Activated T-cell treated with anti-CD3 and anti-CD28 coated beads for 48 hours (primary cell): Measurements from ENCODE around the gene FNBP1L.

Source experiments
- DNase-seq: peaks from one replicate; pipeline ENCODE4 v3.0.0-alpha.2; 2020; ENCODE audit warnings: low read depth

Gene FNBP1L

DNA sequence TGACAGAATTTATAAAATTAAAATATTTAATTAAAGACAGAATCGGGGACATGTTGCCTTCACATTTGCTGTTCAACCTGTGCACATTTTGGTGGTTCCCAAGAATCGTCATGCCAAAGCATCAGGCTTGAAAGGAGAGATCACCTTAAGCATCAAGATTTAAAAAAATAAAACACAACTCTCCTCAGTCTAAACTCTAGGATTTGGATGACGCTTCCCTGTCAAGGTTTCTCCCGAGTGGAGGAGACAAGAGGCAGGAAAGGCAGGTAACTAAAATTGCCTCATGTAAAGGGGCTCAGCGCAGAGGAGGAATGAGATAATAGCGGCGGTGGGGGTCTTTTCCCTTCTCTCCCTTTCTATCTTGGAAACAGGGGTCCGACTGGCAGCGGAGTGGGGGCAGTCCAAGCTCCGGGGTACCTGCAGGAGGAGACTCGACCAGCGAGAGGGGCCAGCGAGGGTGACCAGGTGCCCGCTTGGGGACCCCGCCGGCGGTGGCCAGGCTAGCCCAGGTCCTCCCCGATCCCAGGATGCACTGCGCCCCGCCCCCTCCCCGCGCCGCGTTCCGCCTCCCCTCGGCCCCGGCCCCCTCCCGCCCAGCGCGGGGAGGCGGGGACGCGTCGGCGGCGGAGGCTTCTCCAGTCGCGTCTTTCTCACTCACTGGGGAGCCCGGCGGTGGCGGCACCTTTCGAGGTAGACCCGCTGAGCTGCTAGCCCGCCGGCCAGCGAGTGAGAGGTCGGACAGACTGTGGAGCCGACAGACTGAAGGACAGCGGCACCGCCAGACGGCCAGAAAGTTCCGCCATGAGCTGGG lies at the start of gene FNBP1L:
TSS of gene FNBP1L (plus strand) at position 638 of the 811 bp plus-strand sequence. CDS start at position 802, 164 bp downstream.
- peak; percentile 42 for DNase-seq

DNA sequence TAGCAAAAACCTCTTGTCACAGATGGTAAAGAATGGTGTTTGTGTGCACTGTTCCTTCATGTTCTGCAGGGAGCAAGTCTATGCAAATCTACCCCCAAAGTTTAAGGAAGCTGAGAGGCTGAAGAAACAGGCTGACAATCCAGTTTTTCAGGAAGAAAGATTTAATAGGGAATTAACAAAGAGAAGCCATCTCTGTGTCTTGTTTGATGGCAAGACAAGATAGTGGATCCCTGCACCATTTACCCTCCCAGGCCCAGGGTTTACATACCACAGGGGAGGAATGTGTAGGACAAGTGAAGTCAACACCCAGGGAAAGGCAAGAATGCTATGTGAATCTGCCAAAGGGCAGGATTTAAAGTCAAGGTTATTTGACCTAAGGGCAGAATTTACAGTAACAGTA lies 48.1 kb upstream of the FNBP1L start:
- DNase-seq: no peak

DNA sequence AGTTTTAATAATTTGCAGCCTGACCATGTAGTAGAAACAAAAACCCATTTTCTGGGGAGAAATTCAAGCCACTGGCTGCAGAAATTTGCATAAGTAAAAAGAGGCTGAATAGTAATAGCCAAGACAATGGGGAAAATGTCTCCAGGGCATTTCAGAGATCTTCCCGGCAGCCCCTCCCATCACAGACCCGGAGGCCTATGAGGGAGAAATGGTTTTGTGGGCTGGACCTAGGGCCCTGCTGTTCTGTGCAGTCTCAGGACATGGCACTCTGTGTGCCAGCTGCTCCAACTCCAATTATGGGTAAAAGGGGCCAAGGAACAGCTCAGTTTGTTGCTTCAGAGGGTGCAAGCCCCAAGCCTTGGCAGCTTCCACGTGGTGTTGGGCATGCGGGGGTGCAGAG lies 39.7 kb upstream of the FNBP1L start:
- DNase-seq: no peak

DNA sequence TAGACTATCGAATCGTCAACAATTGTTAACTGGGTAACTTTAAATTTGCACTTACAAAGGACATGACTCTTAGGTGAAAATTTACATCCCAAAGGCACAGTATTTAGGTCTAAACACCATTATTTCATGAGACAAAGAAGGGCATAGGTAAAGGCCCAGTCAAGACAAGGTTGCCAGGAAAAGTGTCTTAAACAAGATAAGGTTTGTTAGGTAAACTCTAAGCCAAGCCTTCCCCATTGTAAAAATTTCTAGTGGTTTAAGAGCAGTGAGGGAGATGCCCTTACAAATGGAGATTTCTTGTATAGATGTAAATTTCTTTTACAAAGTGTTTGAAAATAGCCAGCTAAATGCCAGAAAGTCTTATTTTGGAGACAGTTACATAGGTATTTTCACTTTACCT lies 36.9 kb upstream of the FNBP1L start:
- DNase-seq: no peak

DNA sequence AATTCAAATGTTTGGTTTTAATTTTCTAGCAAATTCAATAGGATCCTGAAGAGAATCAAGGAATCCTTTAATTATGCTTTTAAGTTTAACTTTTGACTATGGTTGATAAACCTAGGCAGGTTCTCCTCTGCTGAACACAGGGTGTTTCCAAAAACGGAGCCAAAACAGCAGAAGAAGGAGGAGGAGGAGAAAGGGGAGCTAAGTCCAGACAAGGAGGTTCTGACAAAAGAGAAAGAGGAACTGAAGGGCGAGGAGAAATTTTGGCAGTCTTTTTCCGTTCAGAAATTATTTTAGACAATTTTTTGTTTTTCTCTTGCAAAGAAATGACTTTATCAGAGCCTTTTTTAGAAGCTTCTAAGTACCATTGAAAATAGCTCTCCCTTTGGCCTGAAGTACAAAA lies 33.2 kb upstream of the FNBP1L start:
- DNase-seq: no peak

DNA sequence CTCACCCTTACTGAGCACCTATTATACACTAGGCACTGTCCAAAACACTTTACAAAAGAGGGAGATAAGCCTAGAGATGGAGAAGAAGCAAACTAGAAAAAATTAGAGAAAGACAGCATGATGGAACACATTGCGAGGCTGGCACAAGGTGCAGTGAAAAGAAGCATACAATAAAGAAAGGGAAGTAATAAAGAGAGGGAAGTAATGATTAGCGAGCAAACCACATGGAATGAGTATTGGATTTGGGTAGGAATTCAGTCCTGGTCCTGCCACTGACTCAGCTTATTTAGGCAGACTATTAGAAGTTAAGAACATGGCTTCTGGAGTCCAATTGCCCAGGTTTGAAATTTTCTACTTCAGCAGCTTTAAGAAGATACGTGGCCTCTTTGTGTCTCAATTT lies 32.6 kb upstream of the FNBP1L start:
- no peak for DNase-seq

DNA sequence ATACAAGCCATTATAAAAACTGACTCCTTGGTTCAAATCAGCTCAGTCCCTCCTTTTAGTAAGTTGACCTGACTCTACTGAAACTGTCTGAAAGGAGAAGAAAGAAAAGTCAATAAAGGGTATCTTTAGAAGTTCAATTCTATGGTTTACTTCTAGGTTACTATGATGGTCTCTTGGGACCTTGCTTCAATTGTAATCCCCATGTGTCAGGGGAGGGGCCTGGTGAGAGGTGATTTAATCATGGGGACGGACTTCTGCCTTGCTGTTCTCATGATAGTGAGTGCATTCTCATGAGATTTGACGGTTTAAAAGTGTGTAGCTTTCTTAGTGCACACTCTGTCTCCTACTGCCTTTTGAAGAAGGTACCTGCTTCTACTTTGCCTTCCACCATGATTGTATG lies 31.7 kb upstream of the FNBP1L start:
- no peak for DNase-seq

DNA sequence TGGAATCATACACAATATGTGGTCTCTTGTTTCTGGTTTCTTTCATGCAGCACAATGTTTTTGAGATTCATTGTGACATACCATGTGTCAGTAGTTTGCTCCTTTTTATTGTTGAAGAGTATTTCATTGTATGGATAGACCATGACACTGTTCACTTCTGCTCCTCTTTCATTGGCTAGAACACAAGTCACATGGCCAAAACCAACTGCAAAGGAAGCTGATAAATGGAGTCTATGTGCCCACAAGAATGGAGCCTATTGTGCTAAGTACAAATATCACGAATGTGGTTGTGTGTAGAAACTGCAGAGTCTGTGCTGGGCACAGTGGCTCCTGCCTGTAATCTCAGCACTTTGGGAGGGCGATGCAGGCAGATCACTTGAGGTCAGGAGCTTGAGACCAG lies 28.6 kb upstream of the FNBP1L start:
- no peak for DNase-seq

DNA sequence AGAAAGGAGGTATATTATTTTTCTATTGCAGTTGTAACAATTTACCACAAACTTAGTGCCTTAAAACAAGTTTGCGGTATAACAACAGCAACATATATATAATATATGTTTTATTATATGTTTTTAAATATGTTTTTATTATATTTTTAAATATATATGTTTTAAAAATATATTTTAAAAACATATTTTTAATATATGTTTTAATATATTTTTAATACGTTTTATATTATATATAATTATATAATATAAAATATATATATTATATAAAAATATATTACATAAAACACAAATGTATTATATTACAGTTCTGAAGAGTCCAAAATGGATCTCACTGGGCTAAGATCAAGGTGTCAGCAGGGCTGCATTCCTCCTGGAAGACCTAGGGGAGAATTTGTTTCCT lies 27.5 kb upstream of the FNBP1L start:
- no peak for DNase-seq

DNA sequence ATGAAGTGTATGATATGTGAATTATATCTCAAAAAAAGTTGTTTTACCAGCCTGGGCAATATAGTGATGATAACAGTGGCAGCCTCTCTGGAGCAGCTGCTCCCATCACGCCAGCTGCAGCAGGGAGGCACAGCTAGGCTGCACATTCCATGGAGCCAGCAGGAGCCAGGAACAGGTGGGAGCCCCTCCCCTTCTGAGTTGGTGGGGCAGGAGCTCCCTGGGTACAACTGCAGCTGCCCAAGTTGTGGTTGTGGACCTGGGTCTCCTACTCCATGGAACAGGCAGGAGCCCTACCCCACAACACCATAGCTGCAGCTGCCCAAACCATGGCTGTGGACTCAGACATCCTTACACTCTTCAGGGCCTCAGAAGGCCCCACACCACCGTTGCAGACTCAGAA lies 21.7 kb upstream of the FNBP1L start:
- DNase-seq: no peak

DNA sequence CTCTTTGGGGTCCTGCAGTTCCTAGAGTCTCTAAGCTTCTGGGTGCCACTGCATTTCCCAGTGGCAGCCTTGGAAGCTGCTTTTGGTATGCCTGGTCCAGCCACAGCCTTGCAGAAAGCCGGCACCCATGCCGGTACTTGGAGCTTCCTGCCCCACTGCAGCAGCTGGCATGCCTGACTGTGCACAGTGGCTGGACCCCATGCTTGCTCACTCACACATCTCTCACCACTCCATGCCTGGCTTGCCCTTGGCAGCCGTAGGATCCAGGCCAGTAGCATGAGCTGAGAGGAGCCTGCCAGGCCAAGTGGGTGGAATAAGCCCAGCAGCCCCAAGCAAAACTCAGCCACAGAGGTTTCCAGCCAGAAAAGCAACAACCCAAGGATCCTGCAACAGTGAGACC lies 20.3 kb upstream of the FNBP1L start:
- no peak for DNase-seq

DNA sequence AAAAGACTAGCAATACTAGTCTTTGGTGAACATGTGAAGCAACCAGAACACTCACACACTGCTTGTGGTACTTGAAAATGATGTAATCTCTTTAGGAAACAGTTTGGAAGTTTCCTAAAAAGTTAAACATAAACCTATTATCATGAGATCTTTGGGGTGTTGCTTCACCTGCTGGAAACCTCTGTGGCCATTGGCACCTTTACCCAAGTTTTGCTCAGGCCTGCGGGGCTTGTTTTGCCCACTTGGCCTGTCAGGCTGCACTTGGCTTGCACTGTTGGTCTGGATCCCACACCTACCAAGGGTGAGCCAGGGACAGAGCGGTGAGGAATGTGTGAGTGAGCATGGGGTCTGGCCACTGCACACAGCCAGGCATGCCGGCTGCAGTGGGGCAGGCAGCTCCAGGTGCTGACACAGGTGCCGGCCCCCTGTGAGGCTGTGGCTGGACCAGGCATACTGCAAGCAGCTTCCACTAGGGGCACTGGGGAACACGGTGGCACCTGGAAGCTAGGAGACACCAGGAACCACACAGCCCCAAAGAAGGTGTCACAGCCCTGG lies 14.4 kb upstream of the FNBP1L start:
- peak; percentile 6 for DNase-seq

DNA sequence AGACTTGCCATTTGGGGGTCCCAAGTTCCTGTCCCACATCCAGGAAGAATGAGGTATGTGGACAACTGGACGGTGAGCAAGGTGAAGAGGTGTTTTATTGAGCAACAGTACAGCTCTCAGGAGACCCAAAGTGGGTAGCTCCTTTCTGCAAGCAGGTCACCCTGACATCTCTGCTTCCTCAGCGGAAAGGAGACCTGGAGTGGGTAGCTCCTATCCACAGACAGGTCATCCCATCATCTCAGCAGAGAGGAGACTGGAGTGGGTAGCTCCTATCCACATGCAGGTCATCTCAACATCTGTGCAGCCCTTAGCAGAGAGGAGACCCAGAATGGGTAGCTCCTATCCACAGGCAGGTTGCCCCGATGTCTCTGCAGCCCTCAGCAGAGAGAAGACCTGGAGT lies 13.8 kb upstream of the FNBP1L start:
- DNase-seq: no peak

DNA sequence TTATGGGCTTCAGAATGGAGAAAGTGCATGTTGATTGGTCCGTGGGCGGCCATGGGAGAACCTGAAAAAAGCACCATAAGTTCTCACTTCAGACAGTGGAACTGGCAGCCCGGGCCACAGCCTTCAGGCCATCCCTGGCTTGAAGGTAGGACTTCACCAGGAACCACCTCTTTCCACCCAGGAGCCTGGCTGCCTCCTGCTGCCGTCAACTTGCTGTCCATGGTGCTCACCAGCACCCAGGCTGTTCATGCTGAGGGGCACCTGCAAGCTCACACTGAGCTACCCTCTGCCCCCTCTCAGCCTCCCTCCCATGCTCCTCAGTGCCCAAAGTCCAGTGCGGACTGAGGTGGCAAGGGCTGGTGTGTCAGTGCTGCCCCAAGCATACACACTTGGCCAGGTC lies 12.9 kb upstream of the FNBP1L start:
- no peak for DNase-seq

DNA sequence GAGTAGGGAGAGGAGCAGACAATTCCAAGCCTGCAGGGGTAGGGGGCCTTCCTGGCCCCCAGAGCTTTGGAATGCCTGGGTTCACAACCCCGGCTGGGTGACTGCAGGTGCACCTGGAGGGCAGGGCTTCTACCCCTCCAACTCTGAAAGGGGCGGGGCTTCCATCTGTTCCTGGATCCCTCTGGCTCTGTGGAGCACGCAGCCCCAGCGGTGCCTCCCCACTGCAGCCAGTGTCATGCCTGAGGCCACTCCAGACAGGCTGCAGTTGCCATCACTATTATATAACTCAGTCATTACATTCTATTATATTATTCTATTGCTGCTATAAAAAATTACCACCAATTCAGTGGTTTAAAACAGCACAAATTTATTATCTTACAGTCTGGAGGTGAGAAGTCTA lies 12.5 kb upstream of the FNBP1L start:
- no peak for DNase-seq

DNA sequence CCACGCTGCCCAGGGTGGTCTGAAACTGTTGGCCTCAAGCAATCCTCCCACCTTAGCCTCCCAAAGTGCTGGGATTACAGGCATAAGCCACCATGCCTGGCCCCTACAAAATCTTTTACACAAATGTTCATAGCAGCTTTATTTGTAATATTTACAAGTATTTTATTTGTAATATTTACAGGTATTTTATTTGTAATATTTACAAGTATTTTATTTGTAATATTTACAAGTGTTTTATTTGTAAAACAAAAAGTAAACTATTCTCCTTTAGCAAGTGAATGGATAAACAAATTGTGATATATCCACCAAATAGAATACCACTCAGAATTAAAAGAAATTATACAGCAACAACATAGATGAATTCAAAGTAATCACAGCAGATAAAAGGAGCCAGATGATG lies 11.4 kb upstream of the FNBP1L start:
- DNase-seq: no peak

DNA sequence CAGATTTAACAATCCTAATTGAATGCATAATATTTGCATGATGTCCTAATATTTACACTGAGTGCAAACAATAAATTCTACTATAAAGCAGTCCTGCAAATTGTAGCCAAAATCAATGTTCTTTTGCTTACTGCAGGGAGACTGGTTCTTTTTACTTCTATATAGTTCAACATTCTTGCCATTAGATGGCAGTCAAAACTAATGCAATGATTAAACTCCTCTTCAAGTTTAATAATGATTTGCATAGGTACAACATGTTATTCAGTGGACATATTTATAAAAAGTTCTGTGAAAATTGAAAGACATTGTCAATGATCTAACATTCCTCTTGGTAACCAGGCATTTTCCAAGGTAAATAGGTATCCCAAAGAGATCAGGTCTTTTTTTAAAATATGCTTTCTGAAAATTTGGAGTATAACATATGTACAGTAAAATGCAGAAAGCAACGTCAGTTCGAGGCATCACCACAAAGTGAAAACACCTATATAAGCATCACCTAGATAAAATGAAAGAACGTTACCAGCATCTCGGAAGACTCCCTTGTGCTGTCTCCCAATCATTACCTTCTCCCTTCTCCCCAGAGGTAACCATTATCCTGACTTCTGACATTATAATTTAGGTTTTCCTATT lies 9.8 kb upstream of the FNBP1L start:
- DNase-seq: no peak

DNA sequence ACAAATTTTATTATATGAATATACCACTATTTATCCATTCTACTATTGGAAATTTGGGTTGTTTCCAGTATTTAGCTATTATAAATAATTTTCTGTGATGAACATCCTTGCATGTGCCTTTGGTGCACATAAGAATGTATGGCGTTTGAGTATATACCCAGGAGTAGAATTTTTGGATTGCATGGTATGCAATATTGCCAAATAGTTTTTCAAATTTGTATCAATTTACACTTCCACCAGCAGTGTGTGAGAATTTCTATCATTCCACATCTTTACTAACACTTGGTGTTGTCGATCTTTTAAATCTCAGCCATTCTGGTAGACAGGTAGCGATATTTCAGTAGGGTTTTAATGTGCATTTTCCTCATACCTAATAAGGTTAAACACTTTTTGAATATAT lies 9.2 kb upstream of the FNBP1L start:
- DNase-seq: no peak

DNA sequence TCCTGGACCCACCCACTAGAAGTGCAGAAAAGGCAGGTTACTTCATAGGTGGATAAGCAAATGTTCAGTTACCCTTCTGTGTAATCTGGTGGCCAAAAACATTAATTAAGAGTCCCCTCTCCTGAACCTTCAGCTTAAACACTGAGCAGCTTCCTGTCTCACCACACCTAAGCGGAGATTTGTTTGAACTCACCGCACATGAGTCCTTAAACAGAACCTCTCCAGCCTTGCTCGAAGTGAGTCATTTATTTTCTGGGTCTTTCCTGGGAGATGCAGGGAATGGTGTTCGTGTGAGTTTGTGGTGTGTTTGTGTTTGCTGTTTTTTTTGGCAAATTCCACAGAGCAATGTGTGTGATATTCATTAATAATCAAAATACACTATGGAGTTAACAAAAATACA lies 7.6 kb upstream of the FNBP1L start:
- no peak for DNase-seq

DNA sequence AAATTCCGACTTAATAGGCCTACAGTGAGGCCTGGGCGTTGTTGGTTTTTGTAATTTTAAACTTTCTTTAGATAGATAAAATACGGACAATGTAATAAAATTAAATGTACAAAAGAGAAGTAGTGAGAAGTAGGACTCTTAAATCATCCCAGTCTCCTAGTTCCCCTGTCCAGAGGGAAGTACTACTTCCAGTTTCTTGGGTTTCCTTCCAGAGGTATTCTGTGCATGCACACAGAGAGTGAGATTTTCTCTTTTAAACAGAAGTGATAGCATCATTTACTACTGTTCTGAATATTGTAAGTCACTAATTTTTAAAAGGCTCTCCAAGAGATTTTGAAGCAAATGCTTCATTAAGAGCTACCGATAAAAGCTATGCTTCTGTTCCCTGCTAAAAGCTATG lies 7.2 kb upstream of the FNBP1L start:
- no peak for DNase-seq

DNA sequence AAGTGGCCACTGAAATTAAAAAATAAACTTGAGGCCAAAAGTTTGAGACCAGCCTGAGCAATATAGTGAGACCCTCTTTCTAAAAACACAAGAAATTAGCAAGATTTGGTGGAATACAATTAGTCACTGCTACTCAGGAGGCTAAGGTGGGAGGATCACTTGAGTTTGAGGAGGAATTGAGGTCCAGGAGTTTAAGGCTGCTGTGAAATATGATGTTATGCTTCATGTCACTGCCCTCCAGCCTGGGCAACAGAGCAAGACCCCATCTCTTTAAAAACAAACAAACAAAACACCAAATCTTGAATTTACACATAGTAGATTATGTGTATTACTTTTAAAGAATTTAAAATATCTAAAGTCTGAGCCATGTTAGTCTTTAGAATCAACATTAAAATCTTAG lies 6.3 kb upstream of the FNBP1L start:
- no peak for DNase-seq

DNA sequence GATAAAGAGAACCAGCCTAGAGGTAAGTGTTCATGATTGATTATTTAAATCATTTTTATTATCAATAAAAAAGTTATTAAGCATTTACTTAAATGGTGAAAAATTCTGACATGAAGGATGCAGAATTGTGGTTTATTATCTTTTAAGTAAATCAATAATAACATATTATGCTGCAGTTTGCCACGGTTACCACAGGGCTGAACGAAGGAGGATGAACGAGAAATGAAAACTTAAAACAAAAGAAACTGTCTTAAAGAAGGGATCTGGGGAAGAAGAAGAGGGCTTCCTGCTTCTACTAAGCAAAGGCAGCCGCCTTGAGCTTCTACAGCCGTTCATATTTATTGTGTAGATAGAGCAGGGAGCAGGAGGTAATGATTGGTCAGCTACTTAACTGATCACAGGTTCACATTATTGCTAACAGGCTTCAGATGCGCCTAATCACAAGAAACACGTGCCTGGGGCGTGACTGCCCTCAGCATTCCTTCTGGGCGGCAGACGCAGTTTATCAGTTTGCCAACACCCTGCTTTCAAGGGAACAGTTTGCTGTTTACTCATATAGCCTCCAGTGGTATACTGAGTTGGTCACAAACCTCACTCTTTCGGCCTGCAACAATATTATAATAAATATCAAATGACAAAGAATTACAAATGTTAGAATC lies 5.8 kb upstream of the FNBP1L start:
- no peak for DNase-seq

DNA sequence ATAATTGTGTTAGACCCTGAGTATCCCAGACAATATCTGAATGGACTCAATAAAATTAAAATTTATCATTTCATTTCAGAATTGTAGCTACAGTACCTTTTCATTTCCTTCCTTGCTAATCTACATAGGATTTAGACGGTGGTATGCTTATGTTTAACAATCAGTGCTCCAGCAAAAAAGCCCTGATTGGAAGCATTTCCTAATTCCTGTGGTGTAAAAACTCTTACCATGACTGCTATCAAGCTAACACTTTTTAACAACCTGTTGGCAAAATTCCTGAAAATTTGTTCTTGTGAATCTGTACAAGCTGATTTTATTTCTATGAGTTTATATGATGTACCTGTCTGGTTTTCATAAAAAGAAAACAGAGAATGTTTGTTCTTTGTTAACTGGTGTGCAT lies 5.2 kb upstream of the FNBP1L start:
- DNase-seq: no peak
